GM19240 (cell line): ENCODE data around the gene VEGFB.
A peak's percentile ranks its signal among the peaks of the same experiment; 100 is the strongest.

Experiments
- DNase-seq: peaks from one replicate; pipeline ENCODE4 v3.0.0; 2011; ENCODE audit warnings: low spot score; ENCODE audit not compliant: insufficient read length

The VEGFB gene

DNA sequence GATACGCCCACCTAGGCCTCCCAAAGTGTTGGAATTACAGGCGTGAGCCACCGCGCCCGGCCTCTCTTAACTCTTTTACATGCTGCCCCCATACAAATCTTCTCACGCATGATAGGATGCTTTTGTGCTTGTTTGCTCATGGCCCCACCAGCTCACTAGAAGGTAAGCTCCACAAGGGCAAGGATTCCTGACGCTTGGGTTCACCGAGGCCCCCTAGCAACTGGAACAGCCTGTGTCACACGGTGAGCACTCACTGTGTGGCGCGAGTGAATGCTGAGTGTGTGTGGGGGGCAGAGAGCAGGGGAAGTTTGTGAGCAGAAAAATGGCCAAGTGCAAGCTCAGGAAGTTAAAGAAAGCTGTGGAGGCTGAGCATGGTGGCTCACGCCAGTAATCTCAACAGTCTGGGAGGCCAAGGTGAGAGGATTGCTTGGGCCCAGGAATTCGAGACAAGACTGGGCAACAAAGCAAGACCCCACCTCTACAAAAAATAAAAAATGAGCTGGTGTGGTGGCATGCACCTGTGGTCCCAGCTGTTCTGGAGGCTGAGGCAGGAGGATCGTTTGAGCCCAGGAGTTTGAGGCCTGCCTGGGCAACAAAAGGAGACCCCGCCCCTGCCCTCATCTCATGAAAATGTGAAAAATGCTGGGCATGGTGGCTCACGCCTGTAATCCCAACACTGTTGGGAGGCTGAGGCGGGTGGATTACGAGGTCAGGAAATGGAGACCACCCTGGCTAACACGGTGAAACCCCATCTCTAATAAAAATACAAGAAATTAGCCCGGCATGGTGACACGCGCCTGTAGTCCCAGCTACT, 47.8 kb downstream of the VEGFB start:
- no peak for DNase-seq

DNA sequence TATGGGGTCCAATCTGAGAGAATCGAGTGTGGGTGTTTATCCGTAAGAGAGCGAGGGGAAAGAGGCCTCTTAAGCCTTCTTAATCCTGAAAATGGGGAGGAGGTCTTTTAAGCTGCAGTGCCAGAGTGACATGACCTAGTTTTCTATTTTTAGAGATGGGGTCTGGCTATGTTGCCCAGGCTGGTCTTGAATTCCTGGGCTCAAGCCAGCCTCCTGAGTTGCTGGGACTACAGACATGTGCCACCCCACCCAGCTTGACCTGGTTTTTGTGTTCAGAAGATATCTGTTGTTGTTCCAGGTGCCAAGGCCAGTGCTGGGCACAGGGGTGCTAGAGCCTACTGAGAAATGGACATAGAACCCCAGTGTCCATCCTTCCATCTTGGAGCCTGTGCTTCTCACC, 48.7 kb downstream of the VEGFB start:
- no peak for DNase-seq

DNA sequence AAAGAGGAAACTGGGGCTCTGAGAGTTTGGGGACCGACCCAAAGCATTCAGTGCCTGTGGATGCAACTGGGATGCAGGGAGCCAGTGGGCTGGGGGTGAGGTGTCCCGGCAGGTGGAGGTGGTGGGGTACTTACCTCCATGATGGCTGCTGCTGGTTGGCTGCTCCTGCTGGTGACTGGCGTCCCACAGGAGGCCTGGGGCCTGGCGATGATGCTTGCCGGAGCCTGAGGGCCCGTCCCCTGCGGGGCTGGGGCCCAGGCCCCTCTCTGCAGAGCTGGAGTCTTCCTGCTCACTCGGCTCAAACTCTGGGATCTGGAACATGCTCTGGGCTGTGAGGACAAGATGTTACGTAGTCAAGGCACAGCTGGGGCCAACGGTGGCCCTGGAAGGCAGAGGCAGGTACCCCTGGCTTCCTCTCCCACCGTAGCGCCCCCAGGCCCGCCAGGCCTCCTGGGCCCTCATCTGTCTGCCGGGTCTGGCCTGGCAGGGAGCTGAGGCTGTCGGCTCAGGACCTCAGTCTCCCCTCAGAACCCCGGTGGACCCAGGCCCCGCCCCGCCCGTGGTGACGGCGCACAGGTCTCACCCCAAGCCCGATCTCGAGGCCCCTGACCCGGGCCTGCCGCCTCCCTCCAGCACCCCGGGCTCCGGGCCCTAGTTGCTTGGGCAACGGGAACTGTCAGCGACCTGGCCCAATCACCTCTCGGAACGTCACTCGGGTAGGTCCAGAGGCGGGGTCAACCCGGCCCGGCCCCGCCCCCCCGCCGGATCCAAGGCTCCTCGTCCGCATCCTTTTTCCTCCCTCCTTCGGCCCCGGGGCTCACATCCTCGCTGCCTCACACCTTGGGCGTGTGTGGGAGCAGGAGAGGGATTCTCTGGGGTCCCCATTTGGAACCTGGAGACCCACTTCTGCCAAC, 49.9 kb downstream of the VEGFB start, which contains the start of gene BAD:
TSS of gene BAD (minus strand) at position 618 of the 914 bp plus-strand sequence. CDS start at position 321, 297 bp downstream.
- peak; percentile 99 for DNase-seq

DNA sequence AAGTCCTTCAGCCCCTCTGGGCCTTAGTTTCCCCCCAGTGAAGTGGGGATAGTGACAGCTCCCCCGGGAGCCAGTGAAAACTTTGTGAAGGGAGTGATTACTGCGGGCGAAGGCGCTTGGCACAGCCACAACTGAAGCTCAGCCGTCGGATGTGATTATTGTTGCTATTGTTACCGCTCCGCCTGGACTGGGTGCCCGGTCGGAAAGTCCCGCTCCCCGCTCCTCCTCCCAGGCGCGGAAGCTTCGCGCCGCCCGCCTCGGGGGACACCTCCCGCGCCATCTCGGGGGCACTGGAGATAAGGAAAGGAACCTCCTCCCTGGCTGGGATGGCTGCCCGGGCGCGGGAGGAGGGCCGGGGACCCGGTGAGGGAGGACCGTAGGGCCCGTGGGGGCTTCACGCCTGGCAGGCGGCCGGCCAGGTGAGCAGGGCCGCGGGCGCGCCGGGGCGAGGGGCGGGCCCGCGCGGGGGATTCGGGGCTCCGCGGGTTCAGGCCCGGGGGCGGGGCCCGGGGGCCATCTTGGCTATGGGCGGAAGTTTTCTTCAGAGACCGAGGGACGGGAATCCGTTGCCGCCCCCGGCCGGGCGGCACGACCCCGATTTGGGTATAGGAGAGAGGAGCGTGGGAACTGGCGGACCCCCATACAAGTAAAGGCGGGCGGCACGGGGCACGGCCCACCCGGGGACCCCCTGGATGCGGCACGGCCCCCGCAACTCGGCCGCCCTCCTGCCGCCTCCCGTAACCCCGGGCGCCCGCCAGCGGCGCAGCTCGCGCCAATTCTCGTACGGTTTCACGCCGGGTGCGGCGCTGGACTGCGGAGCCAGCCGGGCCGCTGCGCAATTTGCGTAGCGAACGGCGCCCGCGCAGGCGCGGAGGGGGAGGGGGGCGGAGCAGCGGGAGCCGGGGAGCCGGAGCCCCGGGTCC, 50.8 kb downstream of the VEGFB start, which contains the start of gene GPR137:
TSS of gene GPR137 (plus strand) at position 887 of the 923 bp plus-strand sequence. CDS start 677 bp downstream, outside the sequence.
- peak; percentile 94 for DNase-seq

DNA sequence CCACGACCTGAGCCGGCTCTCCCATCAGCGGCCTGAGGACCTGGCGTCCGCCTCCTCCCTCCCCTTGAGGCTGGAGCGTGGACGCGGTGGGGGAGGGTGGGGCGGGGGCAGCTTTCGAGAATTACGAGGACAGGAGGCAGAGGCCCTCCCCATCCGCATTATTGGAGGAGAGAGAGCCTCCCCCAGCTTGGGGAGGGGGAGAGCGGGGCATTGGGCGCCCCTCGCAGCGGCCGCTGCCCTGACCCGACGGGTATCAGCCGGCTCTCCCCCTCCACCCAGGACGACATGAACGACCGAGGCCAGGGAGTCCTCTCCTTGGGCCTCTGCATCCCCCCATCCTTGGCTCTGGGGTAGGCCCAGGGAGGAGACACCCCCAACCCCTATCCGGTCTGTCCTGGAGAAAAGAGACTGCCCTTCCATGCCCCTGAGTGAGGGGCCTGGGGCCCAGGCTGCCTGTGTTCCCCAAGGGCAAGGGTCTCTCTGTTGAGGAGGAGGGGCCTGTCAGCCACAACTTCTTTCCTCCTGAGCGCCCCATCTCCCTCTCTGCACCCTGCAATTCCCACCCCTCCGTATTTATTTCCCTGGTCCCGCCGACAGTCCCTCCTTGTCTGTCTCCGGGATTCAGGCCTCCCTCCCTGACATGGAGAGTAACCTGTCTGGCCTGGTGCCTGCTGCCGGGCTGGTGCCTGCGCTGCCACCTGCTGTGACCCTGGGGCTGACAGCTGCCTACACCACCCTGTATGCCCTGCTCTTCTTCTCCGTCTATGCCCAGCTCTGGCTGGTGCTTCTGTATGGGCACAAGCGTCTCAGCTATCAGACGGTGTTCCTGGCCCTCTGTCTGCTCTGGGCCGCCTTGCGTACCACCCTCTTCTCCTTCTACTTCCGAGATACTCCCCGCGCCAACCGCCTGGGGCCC, 51.8 kb downstream of the VEGFB start:
- DNase-seq: no peak

DNA sequence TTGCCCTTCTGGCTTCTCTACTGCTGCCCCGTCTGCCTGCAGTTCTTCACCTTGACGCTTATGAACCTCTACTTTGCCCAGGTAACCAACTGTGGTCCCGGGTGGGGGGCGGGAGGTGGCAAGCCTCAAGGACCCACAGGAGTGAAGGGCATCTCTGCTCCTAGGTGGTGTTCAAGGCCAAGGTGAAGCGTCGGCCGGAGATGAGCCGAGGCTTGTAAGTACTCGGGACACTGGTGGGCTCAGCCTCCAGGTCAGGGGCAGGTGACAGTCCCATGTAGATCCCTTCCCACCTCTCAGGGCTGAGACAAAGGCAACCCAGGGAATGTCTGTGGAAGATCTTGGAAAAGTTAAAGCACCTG, 52.4 kb downstream of the VEGFB start:
- DNase-seq: no peak

DNA sequence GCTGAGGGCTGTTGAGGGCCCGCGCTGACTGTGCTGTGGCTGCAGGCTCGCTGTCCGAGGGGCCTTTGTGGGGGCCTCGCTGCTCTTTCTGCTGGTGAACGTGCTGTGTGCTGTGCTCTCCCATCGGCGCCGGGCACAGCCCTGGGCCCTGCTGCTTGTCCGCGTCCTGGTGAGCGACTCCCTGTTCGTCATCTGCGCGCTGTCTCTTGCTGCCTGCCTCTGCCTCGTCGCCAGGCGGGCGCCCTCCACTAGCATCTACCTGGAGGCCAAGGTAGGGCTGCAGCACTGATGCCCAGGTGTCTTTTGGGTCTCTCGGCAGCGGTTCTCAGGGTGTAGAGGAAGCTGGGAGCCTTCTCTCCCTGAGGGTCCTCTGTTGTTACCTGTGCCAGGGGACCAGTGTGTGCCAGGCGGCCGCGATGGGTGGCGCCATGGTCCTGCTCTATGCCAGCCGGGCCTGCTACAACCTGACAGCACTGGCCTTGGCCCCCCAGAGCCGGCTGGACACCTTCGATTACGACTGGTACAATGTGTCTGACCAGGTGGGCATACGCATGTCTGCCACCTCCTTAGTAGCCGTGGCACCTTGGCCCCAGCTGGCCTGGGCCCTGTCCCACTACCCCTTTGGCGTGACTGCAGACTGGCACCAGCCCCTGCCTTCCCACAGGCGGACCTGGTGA, 53.4 kb downstream of the VEGFB start:
- DNase-seq: no peak

DNA sequence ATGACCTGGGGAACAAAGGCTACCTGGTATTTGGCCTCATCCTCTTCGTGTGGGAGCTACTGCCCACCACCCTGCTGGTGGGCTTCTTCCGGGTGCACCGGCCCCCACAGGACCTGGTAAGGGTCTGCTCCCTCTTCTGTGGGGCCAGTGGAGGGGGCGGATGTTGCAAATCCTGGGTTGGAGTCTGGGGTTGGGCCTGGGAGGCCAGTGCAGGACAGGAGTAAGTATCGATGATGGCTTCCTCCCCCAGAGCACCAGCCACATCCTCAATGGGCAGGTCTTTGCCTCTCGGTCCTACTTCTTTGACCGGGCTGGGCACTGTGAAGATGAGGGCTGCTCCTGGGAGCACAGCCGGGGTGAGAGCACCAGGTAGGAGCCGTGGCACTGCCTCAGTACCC, 54.0 kb downstream of the VEGFB start:
- no peak for DNase-seq
